Mesenteric fat pad (tissue), 1 donor: ENCODE results near the gene PEX26. TPM values are rescaled to one million over a fixed set of nuclear protein-coding genes. Genes with fewer than 3 reads are reported as not detected.
"Not testable (repeated sequence)": the region's sequence is repeated elsewhere in the genome, so short reads cannot be mapped to it uniquely, and the experiment has no call there.

Experiments
- DNase-seq: peaks from one replicate; pipeline ENCODE4 v3.0.0-alpha.2; 2020; ENCODE audit warnings: low spot score
- total RNA-seq: library from RNA; stranded (reverse); fragmentation: NEBNext Ultra II Directional; extraction: Animal tissue kit (Norgen Biotek cat#: 25700); gene quantifications from one replicate; pipeline ENCODE4 v1.2.1, GENCODE V29; 2021
- donor health status: DM: yes; HTN: yes; CAD: no.

PEX26 gene
- total RNA-seq, 1 donor from 2014 or later = 35.9 TPM

DNA sequence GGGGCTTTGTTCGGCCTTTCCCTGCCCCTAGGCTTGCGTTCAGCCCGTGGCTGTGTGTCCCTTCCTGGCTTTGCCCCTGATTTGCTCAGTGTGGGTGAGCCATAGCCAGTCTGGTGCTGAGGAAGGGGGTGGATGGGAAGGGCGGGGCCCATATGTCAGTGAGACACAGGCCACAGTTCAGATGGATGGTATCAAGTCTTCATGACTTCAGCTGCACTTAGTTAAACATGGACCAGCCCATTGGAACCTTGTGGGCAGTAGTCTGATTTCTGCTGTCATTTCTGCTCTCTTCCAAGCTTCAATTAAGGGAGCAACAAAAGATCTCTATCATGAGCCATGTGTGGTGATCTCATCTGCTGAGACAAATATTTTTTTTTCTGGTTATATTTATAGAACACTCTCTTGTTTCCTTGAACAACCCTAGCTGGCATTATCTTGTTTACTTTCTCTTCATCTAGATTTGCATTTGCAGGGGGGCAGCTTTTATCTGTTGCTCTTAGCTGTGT lies 21.6 kb upstream of the PEX26 start:
- DNase-seq = no peak

- DNase-seq = no peak
Observed at GRCh38 chr22:18056807-18057474, 20.8 kb upstream of the PEX26 start.

- DNase-seq = no peak
Observed at GRCh38 chr22:18057568-18058209, 20.1 kb upstream of the PEX26 start.

DNA sequence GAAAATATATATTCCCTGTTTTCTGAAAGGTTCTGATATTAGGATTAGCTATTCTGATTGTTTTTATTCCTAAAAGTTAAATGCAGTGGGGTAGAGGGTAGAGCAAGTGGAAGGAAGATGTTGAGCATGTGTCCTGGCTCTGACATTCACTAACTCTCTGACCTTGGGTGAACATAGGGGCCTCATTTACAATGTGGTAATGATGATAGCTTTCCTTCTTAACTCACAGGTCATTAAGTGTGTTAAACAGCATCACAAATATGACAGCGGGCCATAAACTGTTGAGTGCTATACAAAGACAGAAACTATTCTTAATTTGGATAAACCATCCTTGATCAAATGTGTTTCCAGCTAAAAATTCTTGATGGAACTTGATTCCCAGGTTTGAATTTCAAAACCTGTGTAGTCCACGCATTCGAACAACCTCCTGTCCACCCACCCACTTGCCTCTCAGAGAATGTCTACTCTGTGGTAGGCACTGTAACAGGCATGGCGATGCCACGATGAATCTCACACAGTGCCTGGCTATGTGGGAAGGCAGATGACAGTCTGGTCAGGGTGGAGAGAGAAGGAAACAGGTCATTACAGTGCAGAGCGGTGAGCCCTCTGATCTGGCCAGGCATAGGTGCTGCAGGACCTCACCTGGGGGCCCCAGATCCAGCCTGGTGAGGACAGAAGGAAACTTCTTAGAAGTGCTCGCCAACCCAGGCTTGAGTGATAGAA lies 19.3 kb upstream of the PEX26 start:
- no peak for DNase-seq

GRCh38 chr22:18059094-18059417 lies 18.7 kb upstream of the PEX26 start:
- DNase-seq = no peak

GRCh38 chr22:18059473-18059872 lies 18.3 kb upstream of the PEX26 start:
- DNase-seq = no peak

- DNase-seq = no peak
Observed at GRCh38 chr22:18059991-18060390, 17.8 kb upstream of the PEX26 start.

- DNase-seq = no peak
Observed at GRCh38 chr22:18060646-18061620, 16.9 kb upstream of the PEX26 start.

GRCh38 chr22:18062421-18062820 lies 15.4 kb upstream of the PEX26 start:
- no peak for DNase-seq

GRCh38 chr22:18063306-18063705 lies 14.5 kb upstream of the PEX26 start:
- no peak for DNase-seq

- DNase-seq = not testable (repeated sequence)
Observed at GRCh38 chr22:18063715-18064114, 14.1 kb upstream of the PEX26 start.

DNA sequence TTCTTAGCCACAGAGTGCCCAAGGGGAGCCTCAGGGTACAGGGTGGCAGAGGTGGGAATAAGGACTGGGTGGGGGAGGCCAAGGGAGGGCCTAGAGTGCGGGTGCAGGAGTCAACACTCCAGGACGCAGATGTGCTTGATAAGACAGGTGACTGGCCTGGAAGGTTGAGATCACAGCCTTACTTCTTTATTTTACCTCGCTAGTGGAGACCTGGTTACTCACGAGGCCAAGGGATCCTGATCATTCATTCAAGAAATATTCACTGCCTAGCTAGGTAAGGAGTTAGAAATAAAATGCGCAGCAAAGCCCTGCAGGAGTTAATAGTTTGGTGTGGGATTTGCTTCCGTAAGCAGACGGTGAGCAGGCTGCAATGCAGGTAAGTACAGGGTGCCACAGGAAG lies 13.2 kb upstream of the PEX26 start:
- DNase-seq = no peak

- DNase-seq = no peak
Observed at GRCh38 chr22:18065256-18065655, 12.5 kb upstream of the PEX26 start.

DNA sequence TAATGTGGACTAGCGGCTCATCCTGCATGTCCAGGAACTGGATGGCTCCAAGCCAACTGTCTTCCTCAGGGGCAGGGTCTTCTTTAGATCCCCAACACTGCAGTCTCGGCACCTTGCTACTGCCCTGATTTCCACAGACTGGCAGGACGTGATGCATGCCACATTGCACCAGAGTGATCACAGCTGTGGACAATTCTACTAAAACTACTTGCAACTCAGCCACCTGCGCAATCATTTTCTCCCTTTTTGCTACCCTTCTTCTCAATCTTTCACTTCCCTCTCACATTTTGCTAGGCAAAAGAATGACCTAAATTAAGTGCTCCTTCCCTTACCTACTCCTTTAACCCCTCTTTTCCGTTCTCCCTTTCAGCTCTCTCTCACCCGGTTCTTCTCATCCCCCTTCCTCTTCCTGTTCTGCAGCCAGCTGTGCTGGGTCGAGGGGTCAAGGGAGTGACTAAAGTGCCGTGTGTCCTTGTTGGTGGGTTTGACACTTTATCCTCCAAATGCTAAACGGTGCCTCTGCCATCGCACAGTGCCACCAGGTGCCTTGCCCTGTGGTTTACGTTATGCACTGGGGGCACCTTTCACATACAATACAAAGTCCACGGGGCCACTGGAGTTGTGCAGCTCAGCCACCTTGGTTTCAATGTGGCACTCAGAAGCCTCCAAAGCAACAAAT lies 11.5 kb upstream of the PEX26 start:
- no peak for DNase-seq

DNA sequence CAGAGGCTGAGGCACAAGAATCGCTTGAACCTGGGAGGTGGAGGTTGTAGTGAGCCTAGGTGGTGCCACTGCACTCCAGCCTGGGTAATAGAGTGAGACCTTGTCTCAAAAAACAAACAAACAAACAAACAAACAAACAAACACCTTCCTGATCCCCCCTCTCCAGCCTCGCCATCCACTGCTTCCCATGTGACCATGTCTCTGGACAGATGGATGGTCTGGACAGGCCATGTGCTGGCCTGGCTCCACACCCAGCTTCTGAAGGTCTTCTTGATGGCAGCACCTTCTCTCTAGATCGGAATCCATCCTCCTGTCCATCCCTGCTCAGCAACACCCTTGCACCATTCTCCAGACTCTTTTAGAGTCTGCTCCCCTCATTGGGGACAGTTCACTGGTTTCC lies 10.7 kb upstream of the PEX26 start:
- no peak for DNase-seq

- DNase-seq = no peak
Observed at GRCh38 chr22:18067548-18068341, 10.0 kb upstream of the PEX26 start.

GRCh38 chr22:18068381-18068988 lies 9.3 kb upstream of the PEX26 start:
- no peak for DNase-seq

DNA sequence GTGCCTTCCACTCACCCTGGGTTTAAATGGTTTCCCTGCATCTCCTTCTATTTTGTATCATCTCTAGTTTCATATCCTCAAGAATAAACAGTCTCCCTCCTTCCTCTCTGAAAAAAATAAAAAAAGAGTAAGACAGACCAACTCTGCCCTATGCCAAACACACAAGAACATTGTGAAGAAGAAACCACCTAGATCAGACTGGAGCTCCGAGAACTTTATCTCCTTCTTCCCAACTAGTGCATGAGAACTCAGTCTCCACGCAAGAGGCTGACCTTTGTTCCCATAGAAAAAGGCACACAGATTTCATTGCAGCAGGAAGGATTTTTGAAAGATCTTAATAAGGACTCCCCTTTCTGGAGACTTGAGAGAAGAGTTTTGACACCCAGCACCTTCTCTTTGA lies 8.7 kb upstream of the PEX26 start:
- DNase-seq = no peak

- no peak for DNase-seq
Observed at GRCh38 chr22:18070041-18070440, 7.7 kb upstream of the PEX26 start.
